Heart right ventricle (tissue), 16 donors: ENCODE data around the gene DLEC1. TPM values are rescaled to one million over a fixed set of nuclear protein-coding genes. Genes with fewer than 3 reads are reported as not detected.

Source experiments
- ATAC-seq, 8 donors: fragments of 200-7000 bp; cut with Tn5 transposase; one replicate each; pipeline ENCODE4 v1.9.1; 2020; ENCODE audit warnings: mild to moderate bottlenecking in 8 of 8, moderate library complexity in 8 of 8, moderate number of reproducible peaks in 1 of 8
- DNase-seq, 2 donors: peaks; one replicate each; pipeline ENCODE4 v3.0.0-alpha.2; 2020
- H3K27ac ChIP-seq, 10 donors: fragments of 200-600 bp; sonication (generic) in 2 of 10; one replicate each; pipeline versions ENCODE4 v1.5.0 to v1.8.0; 2020 to 2022; ENCODE audit warnings: mild to moderate bottlenecking in 3 of 10
- H3K27me3 ChIP-seq, 7 donors: fragments of 200-600 bp; one replicate each; pipeline ENCODE4 v1.8.0; 2021 to 2022; ENCODE audit warnings: mild to moderate bottlenecking in 2 of 7
- H3K36me3 ChIP-seq, 9 donors: fragments of 200-600 bp; sonication (generic) in 1 of 9; one replicate each; pipeline versions ENCODE4 v1.5.0 to v1.8.0; 2020 to 2022; ENCODE audit warnings: mild to moderate bottlenecking in 2 of 9
- H3K4me1 ChIP-seq, 9 donors: fragments of 200-600 bp; sonication (generic) in 1 of 9; one replicate each; pipeline versions ENCODE4 v1.5.0 to v1.8.0; 2020 to 2022; ENCODE audit warnings: mild to moderate bottlenecking in 4 of 9
- H3K4me3 ChIP-seq, 10 donors: fragments of 200-600 bp; sonication (generic) in 2 of 10; one replicate each; pipeline versions ENCODE4 v1.5.0 to v1.8.0; 2020 to 2022; ENCODE audit warnings: mild to moderate bottlenecking in 7 of 10, moderate library complexity in 2 of 10
- H3K9me3 ChIP-seq, 11 donors: fragments of 200-600 bp in 10 of 11; sonication (generic) in 2 of 11; one replicate each; pipeline versions ENCODE4 v1.5.0 to v1.8.0; 2013 to 2022; ENCODE audit warnings: mild to moderate bottlenecking in 2 of 11, control low read depth in 1 of 11, moderate library complexity in 1 of 11
- CTCF ChIP-seq, 9 donors: fragments of 200-600 bp; sonication (generic) in 2 of 9; IDR thresholded peaks; one replicate each; pipeline versions ENCODE4 v1.5.0 to v1.8.0; 2021 to 2022; ENCODE audit warnings: antibody characterized with exemption in 9 of 9, mild to moderate bottlenecking in 5 of 9, moderate library complexity in 1 of 9
- WGBS, 2 donors: extraction: QIAGEN DNeasy Blood & Tissue Kit; methylation state at CpG; one replicate each; pipeline ENCODE4 v1.1.7; 2013; ENCODE audit warnings: inconsistent platforms in 1 of 2; 5-methylcytosine and 5-hydroxymethylcytosine counted together
- intact Hi-C, 10 donors: fragments of 100-400 bp; cut with DNase I; formaldehyde crosslinking; loops; one replicate each; pipeline versions ENCODE4 v1.11.1 to v1.14.2; 2022
- polyA plus RNA-seq, 2 donors: library from polyadenylated mRNA; stranded (reverse); fragments of 200-250 nt; gene quantifications; one replicate each; pipeline ENCODE4 v1.2.3, GENCODE V29; 2013
- total RNA-seq, 10 donors: library from RNA; stranded (reverse); fragmentation: NEBNext Ultra II Directional in 3 of 10; extraction: Animal tissue kit (Norgen Biotek cat#: 25700) in 3 of 10; gene quantifications; one replicate each; pipeline versions ENCODE4 v1.2.1 to v1.2.4, GENCODE V29; 2021 to 2023
- donor health status: Arrhythmogenic right ventricular cardiomyopathy.
- donor health status: ischemic (EF 13 %, LVEDD 7.1; RV severe dilation, severe dysfunction).
- donor health status: healthy with polysubstance abuse.
- donor health status: DM: no; HTN: yes; CAD: no.
- donor health status: DM: no; HTN: no; CAD: no.
- donor health status: ischemic (EF 25% LVEDD 6.9; RV normal size, moderate dysfunction).
- donor health status: ischemic (EF 25% LVEDD 5.7; RV mildly dilated, moderate dysfunction).
- donor health status: healthy.
- donor health status: DM: yes; HTN: yes; CAD: no.
- donor health status: Ischemic cardiomyopathy.
- donor health status: ischemic (EF 35%, LVEDD 5.7; RV mildly dilated, moderate dysfunction).
- donor health status: nonischemic (EF 11% LVEDD 7.7; RV severe dilation, severe dysfunction).
- donor health status: DM: yes; HTN: yes; CAD: no.
- donor health status: PGD.
- donor health status: ischemic (EF 29% LVEDD 5.4; RV normal size, mild dysfunction).
- donor health status: nonischemic (EF 23%, LVEDD 6.1; RV moderate dilation, normal function).

Gene DLEC1
- total and polyA plus RNA-seq, 12 donors: 0.09 to 0.66 (median 0.30) TPM; not detected in 4

- ATAC-seq (no peak), DNase-seq (no peak)
- peak overlapping the region; percentile 7 to 99 (median 95) for H3K4me3 ChIP-seq
- peak overlapping the region; percentile 92 to 99 (median 98) for H3K27ac ChIP-seq
- peaks cover 3 to 39% (median 26%) of the 10 kb centered on the region in 9 donors for H3K4me1 ChIP-seq
- no peaks in the 10 kb centered on the region for H3K27me3 ChIP-seq
- no peaks in the 10 kb centered on the region for H3K9me3 ChIP-seq
- intact Hi-C loops: loop anchor here in 5 of 10 donors (1.0 to 10.0 kb wide), 4 partner anchors 25 to 61 kb away; partner anchors contain the start of genes ACAA1 (in 3 of the 5) and MYD88 (in 2 of the 5)
- TF ChIP-seq CTCF (IDR thresholded peaks at IDR 0.05): no peak
- 71 to 73% methylated on average over 24 of the region's 24 CpGs for WGBS, 2 donors
- H3K36me3 ChIP-seq: no peaks in the 10 kb centered on the region
Measured at GRCh38 chr3:38163841-38164642, 125.0 kb downstream of the DLEC1 start.

GRCh38 chr3:38164643-38164951 is 125.6 kb downstream of the DLEC1 start:
- no peaks in the 10 kb centered on the region for H3K9me3 ChIP-seq
- no peak for DNase-seq
- ATAC-seq: no peak
- H3K36me3 ChIP-seq: no peaks in the 10 kb centered on the region
- WGBS, 2 donors: 1% methylated on average over 17 of the region's 17 CpGs
- intact Hi-C loops: loop anchor here in 5 of 10 donors (1.0 to 10.0 kb wide), 4 partner anchors 26 to 60 kb away; partner anchors contain the start of genes ACAA1 (in 3 of the 5) and MYD88 (in 2 of the 5)
- no peak for TF ChIP-seq CTCF (IDR thresholded peaks at IDR 0.05)
- peaks cover 3 to 43% (median 26%) of the 10 kb centered on the region in 9 donors for H3K4me1 ChIP-seq
- peak overlapping the region; percentile 92 to 99 (median 98) for H3K27ac ChIP-seq
- peak overlapping the region; percentile 7 to 99 (median 95) for H3K4me3 ChIP-seq
- no peaks in the 10 kb centered on the region for H3K27me3 ChIP-seq

GRCh38 chr3:38164952-38165721 is 126.1 kb downstream of the DLEC1 start, which contains the start of gene OXSR1:
TSS of gene OXSR1 (plus strand) at chr3:38165537. CDS start at chr3:38165877, 340 bp downstream.
- no peaks in the 10 kb centered on the region for H3K36me3 ChIP-seq
- WGBS, 2 donors: 0% methylated on average over 57 of the region's 57 CpGs
- no peaks in the 10 kb centered on the region for H3K27me3 ChIP-seq
- peak within 1 kb of the TSS; percentile 88 to 99 (median 95) for H3K4me3 ChIP-seq
- intact Hi-C loops: loop anchor here in 7 of 10 donors (1.0 to 10.0 kb wide), 5 partner anchors 26 to 60 kb away; partner anchors contain the start of genes ACAA1 (in 5 of the 7) and MYD88 (in 2 of the 7)
- H3K27ac ChIP-seq: peak within 1 kb of the TSS; percentile 92 to 99 (median 98)
- no peaks in the 10 kb centered on the region for H3K9me3 ChIP-seq
- ATAC-seq: peak; percentile 94 to 98 (median 97)
- TF ChIP-seq CTCF (IDR thresholded peaks at IDR 0.05): no peak
- peak; percentile 97 to 99 for DNase-seq
- peaks cover 3 to 43% (median 26%) of the 10 kb centered on the region in 9 donors for H3K4me1 ChIP-seq
